GM12875 (cell line): ENCODE results near the gene LMO1.

Source experiments
- H3K4me3 ChIP-seq: one replicate; pipeline ENCODE4 v1.5.1; 2011; ENCODE audit warnings: low read depth, low read length, control low read depth
- CTCF ChIP-seq: IDR thresholded peaks from 2 replicates; pipeline ENCODE4 v1.5.1; 2011; ENCODE audit warnings: low read depth, mild to moderate bottlenecking, control low read depth, inconsistent platforms, low read length, moderate library complexity, borderline replicate concordance; ENCODE audit not compliant: insufficient read depth

LMO1 gene

GRCh38 chr11:8288166-8288772 lies 24.6 kb upstream of the LMO1 start:
- TF ChIP-seq CTCF: no peak
- no peak overlapping the region for H3K4me3 ChIP-seq

DNA sequence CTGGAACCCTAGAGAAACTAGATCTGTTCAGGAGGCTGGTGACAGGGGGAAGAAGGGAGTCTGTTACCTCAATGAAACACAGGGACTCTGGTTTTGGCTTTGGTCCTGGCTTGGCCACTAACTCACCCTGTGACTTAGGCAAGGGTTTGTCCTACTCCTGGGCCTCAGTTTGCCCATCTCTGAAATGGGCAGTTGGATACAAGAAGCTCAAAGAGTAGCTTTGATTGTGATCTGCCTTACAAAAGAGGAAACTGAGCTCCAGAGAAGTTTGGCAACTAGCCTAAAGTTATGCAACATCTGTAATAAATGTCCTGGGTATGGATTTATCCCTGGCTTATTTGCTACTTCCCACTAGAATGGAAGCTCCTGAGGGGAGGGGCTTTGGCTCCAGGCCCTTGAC lies 24.0 kb upstream of the LMO1 start:
- no peak overlapping the region for H3K4me3 ChIP-seq
- TF ChIP-seq CTCF: no peak

- H3K4me3 ChIP-seq: no peak overlapping the region
- TF ChIP-seq CTCF: no peak
Observed at GRCh38 chr11:8287297-8287696, 23.6 kb upstream of the LMO1 start.

- TF ChIP-seq CTCF: no peak
Observed at GRCh38 chr11:8286886-8287285, 23.2 kb upstream of the LMO1 start.

DNA sequence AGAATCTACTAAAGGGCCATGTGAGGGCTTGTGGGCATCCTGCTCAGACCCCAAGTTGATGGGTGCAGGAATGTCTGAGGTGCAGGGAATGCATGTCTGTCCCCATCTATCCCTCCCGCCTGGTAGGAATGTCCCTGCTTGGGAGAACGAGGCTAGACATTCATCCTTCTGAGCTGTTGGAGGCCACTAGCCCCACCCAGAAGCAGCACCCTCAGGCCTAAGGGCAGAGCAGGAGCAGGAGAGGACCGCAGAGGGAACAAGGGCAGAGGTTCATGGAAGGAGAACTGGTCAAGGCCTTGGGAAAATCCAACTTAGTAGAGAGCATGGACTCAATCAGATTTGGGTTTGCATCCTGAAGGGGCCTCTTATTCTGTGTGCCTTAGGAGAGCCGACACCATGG lies 22.1 kb upstream of the LMO1 start:
- no peak for TF ChIP-seq CTCF
- no peak overlapping the region for H3K4me3 ChIP-seq

More at GRCh38 chr11:8286886-8287285, 23.2 kb upstream of the LMO1 start:
- H3K4me3 ChIP-seq: no peak overlapping the region

DNA sequence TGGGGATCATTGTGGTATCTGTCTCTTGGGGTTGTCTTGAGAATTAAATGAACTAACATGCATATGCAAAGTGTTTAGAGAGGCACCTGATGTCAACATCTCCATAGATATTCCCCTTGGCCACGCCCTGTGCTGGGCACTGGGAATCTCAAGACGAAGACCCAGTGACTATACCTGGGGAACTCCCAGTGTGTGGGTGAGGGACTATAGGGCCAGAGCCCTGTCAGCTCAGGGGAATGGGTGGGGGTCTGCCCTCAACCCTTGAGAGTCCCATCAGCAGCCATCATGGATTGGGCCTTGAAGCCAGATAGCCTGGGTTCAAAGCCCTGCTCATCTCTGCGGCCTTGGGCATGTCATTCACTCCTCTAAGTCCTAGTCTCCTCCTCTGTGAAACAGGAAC lies 21.6 kb upstream of the LMO1 start:
- TF ChIP-seq CTCF: no peak

GRCh38 chr11:8283465-8284230 lies 20.0 kb upstream of the LMO1 start:
- TF ChIP-seq CTCF: no peak
- no peak overlapping the region for H3K4me3 ChIP-seq

More for the DNA sequence above, 21.6 kb upstream of the LMO1 start:
- H3K4me3 ChIP-seq: no peak overlapping the region
